ENCODE measurements around the gene KBTBD3. TPM values are rescaled to one million over a fixed set of nuclear protein-coding genes. Genes with fewer than 3 reads are reported as not detected.

KBTBD3 gene
- polyA plus RNA-seq, 2 of the 4 experiments (the other 2 are of a cell fraction): 3.7 to 6.9 TPM

Other genes with a start within 250 kb of the KBTBD3 start
- 10.7 and 14.2 TPM in 2 replicates for gene MSANTD4, start 55.1 kb downstream of the KBTBD3 start, polyA plus RNA-seq (2011; rRNA removed)
- gene MSANTD4, start 55.1 kb downstream of the KBTBD3 start, polyA plus RNA-seq (2017; fragmentation: RNase III; extraction: RNeasy Plus Mini Kit Qiagen cat#74134 plus additional on column Dnase treatment): 9.2 to 10.5 TPM (median 9.4 TPM) in 3 replicates
- gene AASDHPPT, start 315 bp upstream of the KBTBD3 start, polyA plus RNA-seq (2011; rRNA removed): 43.4 and 68.1 TPM in 2 replicates
- gene AASDHPPT, start 315 bp upstream of the KBTBD3 start, polyA plus RNA-seq (2017; fragmentation: RNase III; extraction: RNeasy Plus Mini Kit Qiagen cat#74134 plus additional on column Dnase treatment): 39.8 to 42.6 TPM (median 40.5 TPM) in 3 replicates

All from A549 (cell line).